GM21529 (cell line): ENCODE measurements around the gene C15orf61.

ENCODE experiments used
- ATAC-seq: cut with Tn5 transposase; IDR thresholded peaks from one replicate; pipeline ENCODE4 v1.9.1; 2021; ENCODE audit not compliant: unreplicated experiment

The C15orf61 gene

GRCh38 chr15:67512933-67513714 is 7.8 kb upstream of the C15orf61 start:
- ATAC-seq = no peak

- no peak for ATAC-seq
These were observed 5.8 kb upstream of the C15orf61 start for GRCh38 chr15:67515090-67515489.

- ATAC-seq = no peak
These were observed 5.4 kb upstream of the C15orf61 start for GRCh38 chr15:67515557-67515956.

GRCh38 chr15:67520321-67521028 is 456 bp upstream of the C15orf61 start:
- no peak for ATAC-seq

GRCh38 chr15:67521783-67522568 is 1.0 kb downstream of the C15orf61 start:
- no peak for ATAC-seq

GRCh38 chr15:67523330-67523729 is 2.4 kb downstream of the C15orf61 start:
- no peak for ATAC-seq

GRCh38 chr15:67524235-67524634 is 3.3 kb downstream of the C15orf61 start:
- no peak for ATAC-seq

- ATAC-seq = no peak
These were observed 7.6 kb downstream of the C15orf61 start for GRCh38 chr15:67528513-67528912.

- ATAC-seq = no peak
These were observed 10.5 kb downstream of the C15orf61 start for GRCh38 chr15:67531379-67531914.

GRCh38 chr15:67533873-67534272 is 12.9 kb downstream of the C15orf61 start:
- ATAC-seq = no peak

GRCh38 chr15:67534360-67534759 is 13.4 kb downstream of the C15orf61 start:
- ATAC-seq = no peak

GRCh38 chr15:67537771-67538170 is 16.8 kb downstream of the C15orf61 start:
- ATAC-seq = no peak

- no peak for ATAC-seq
These were observed 21.8 kb downstream of the C15orf61 start, which contains the start of gene MAP2K5 for GRCh38 chr15:67542420-67543347. TSS of gene MAP2K5 (plus strand) at chr15:67542703. CDS start at chr15:67543336, 633 bp downstream.

- no peak for ATAC-seq
These were observed 22.4 kb downstream of the C15orf61 start for GRCh38 chr15:67543348-67543718.

GRCh38 chr15:67544475-67544874 is 23.5 kb downstream of the C15orf61 start:
- no peak for ATAC-seq

GRCh38 chr15:67545864-67546263 is 24.9 kb downstream of the C15orf61 start:
- no peak for ATAC-seq

- no peak for ATAC-seq
These were observed 26.1 kb downstream of the C15orf61 start for GRCh38 chr15:67547064-67547463.

GRCh38 chr15:67547836-67548235 is 26.9 kb downstream of the C15orf61 start:
- ATAC-seq = no peak

- ATAC-seq = no peak
These were observed 27.4 kb downstream of the C15orf61 start for GRCh38 chr15:67548236-67548852.
